Measurements from ENCODE around the gene PTRH1. TPM values are rescaled to one million over a fixed set of nuclear protein-coding genes. Genes with fewer than 3 reads are reported as not detected.

The PTRH1 gene
- total and polyA plus RNA-seq, 10 of the 15 experiments (the other 5 are each of a cell fraction or from before 2014, with no cell fraction given), result 0.69 to 38.4 (median 10.2) TPM

DNA sequence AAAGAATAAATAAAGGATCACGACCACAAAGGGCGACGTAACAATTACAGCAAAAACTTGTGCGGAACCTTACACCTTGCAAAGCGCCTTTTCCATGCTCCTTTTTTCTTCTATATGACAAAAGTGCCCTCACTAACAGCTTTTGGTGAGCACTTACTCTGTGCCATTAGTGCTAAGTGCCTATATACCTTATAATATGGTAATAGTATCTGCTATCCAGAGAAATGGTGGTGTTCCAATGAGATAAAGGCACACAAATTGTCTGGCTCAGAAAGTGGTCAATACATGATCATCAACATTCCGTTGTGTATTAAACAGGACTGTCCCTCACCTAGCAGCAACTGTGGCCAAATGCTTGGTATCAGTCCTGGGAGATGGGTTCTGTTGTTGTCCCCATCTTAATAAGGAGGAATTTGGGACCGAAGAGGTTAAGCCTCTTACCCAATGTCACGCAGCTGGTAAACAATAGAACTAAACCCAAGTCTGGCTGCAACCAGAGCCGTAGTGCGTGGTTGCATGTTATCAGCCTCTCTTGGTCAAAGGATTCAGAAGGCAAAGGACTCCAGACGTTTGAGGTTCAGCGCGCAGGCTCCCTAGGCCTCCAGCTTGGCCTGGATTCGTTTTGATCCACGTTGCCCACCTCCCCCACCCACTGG, 20.2 kb upstream of the PTRH1 start:
- no peak overlapping the region for H3K27ac ChIP-seq (ENCODE audit: control insufficient read depth, insufficient read depth)
- 32% methylated on average over 15 of the region's 15 CpGs for WGBS (ENCODE audit: insufficient coverage, insufficient replicate concordance, low lambda C conversion rate, missing lambda C conversion rate)
- no peaks in the 10 kb centered on the region for H3K9me3 ChIP-seq (replicated peaks; ENCODE audit: control insufficient read depth, insufficient read depth, low read length)
- FAIRE-seq (no peak), ATAC-seq (no peak; the same call in 2 of the 3 replicates), DNase-seq (ENCODE audit: low read depth, low spot score) (no peak)
- in situ Hi-C loops (cut with MboI), result loop anchor here (5.0 kb wide), 1 partner anchor 177 kb away; no protein-coding TSS in a partner anchor
- H3K4me2 ChIP-seq (ENCODE audit: control insufficient read depth, insufficient read depth), result 0 out of 2 replicates have a peak overlapping the region, but pooled peaks have one; percentile 15
- no TSS peak for BruUV-seq (replicated peaks)
- no peak overlapping the region for H3K4me3 ChIP-seq
- CTCF ChIA-PET, result interaction anchor here (0.6 to 2.5 kb wide), 31 partner anchors 9 to 523 kb away, joined by 3 to 79 read pairs (median 6); partner anchors contain the start of genes CDK9, ENG, FPGS and PIP5KL1
- H3K36me3 ChIP-seq (ENCODE audit: control insufficient read depth in 2 of 2, insufficient read depth in 2 of 2, low read length in 1 of 2), result peaks cover 0 to 3% of the 10 kb centered on the region in 2 experiments; a peak in 3 of 4 replicates
- no peaks in the 10 kb centered on the region for H3K27me3 ChIP-seq (replicated peaks in 1 of 2; ENCODE audit: control insufficient read depth in 2 of 2, insufficient read depth in 2 of 2, low read length in 1 of 2)
- no peaks in the 10 kb centered on the region for H3K79me2 ChIP-seq (ENCODE audit: control insufficient read depth, insufficient read depth, low read length)
- RAD21 ChIA-PET (ENCODE audit: unreplicated experiment), result interaction anchor here (0.6 to 2.6 kb wide), 31 partner anchors 10 to 339 kb away, joined by 3 to 83 read pairs (median 5); partner anchors contain the start of genes CDK9, FPGS, PTRH1 and SH2D3C
- POLR2A ChIA-PET, result interaction anchor here (0.6 to 2.0 kb wide), 9 partner anchors 35 to 339 kb away, joined by 3 to 13 read pairs (median 5); partner anchors contain the start of genes CDK9, SH2D3C and SLC2A8
- SMC1A ChIA-PET (ENCODE audit: uncharacterized antibody, unreplicated experiment), result interaction anchor here (0.9 to 2.3 kb wide), 27 partner anchors 10 to 339 kb away, joined by 3 to 25 read pairs (median 5); partner anchors contain the start of genes CDK9, CFAP157, FPGS and PTRH1
- H3K9ac ChIP-seq (ENCODE audit: control insufficient read depth, insufficient read depth, low read length), result no peak overlapping the region
- H3K4me1 ChIP-seq (ENCODE audit: control insufficient read depth, insufficient read depth, low read length), result peaks cover 6% of the 10 kb centered on the region
- intact Hi-C loops (cut with micrococcal nuclease; ENCODE audit: unreplicated experiment), result loop anchor here (1.0 to 2.0 kb wide), 4 partner anchors 41 to 185 kb away; no protein-coding TSS in a partner anchor
- TF ChIP-seq CREM (IDR thresholded peaks at IDR 0.05; ENCODE audit: low read depth) (no peak), ZNF24 (IDR thresholded peaks at IDR 0.05) (no peak), CEBPB (IDR thresholded peaks at IDR 0.05; ENCODE audit: borderline replicate concordance in 1 of 2, low read depth in 2 of 2, low read length in 2 of 2) (no peak), TBL1XR1 (IDR thresholded peaks at IDR 0.05; ENCODE audit: low read depth, low read length) (0 out of 2 replicates have a peak, but pooled peaks have one; percentile 8), CBFB (IDR thresholded peaks at IDR 0.05; ENCODE audit: low read depth) (0 out of 2 replicates have a peak, but pooled peaks have one; percentile 34), RUNX3 (IDR thresholded peaks at IDR 0.05; ENCODE audit: low read length) (peak; percentile 26; the same call in 1 of the 2 replicates), CHD4 (IDR thresholded peaks at IDR 0.05) (no peak), BCL11A (IDR thresholded peaks at IDR 0.05; ENCODE audit: low read depth, low read length) (no peak)
- no peak overlapping the region for H2AFZ ChIP-seq (ENCODE audit: control insufficient read depth, low read depth, low read length)
- no peaks in the 10 kb centered on the region for H4K20me1 ChIP-seq (ENCODE audit: control insufficient read depth, insufficient read depth)

All from GM12878 (cell line).